ENCODE data around the gene ZFP28.

ZFP28 gene

GRCh38 chr19:56538761-56539263 is at the start of gene ZFP28:
TSS of gene ZFP28 (plus strand) at chr19:56538948. CDS start at chr19:56539019, 71 bp downstream.
- no peak for DNase-seq

DNA sequence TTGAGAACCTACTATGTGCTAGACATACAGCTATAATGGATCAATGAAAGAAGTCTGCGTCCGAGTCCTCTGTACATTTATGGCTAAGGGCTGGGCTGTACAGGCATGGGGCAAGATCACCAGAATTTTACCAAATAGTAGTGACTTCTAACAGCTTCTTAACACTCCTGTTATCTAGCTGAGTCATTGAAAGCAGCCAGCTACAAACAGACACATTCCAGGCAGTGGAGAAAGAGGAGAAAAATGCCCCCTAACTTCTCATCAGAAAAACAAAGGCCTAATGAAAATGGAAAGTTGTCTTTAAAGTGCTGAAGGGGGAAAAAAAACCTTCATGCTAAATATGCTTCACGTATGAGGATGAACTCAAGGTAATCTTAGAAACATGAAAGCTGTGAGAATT is 47.3 kb upstream of the ZFP28 start:
- no peak for DNase-seq

DNA sequence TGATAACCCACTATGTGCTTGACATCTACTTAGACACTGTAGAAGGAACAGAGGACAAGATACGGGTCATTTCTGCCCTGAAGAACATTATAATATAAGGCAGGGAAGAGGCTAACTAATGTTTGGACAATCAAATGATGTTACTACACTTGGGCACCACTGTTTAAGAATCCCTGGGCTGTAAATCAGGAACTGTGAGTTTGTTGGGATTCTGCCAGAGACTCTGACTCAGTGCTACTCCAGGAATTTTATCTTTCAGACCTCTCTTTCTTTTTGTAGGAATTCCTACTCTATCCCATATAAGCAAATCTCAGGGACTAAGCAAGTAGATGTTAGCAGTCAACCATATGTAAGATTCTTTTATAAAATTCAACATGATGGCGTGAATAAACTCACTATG is 34.2 kb upstream of the ZFP28 start:
- no peak for DNase-seq

- peak; percentile 87 to 93 for DNase-seq
Observed at GRCh38 chr19:56507446-56508289, 31.1 kb upstream of the ZFP28 start, which contains the start of gene ZNF471. TSS of gene ZNF471 (plus strand) at chr19:56507855. CDS start at chr19:56511572, 3,717 bp downstream.

DNA sequence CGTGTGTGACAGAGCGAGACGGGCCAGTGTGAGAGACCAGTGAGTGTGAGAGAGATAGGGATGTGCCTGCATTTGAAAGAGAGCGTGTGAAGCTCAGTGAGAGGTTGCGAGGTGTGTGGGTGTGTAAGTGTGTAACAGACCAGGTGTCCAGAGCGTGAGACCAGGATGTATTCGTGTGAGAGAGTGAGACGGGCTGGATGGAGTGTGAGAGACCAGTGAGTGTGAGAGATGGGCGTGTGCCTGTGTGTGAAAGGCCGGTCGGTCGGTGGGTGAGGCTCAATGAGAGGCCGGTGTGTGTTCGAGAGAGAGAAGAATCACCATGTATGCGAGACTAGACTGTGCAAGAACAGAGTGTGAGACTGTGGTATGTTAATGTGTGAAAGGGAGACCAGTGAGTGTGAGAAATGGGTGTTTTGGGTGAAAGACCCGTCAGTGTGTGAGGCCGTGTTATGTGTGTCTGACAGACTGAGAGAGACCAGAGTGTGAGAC is 30.4 kb upstream of the ZFP28 start:
- no peak for DNase-seq

- DNase-seq: no peak
Observed at GRCh38 chr19:56525214-56525860, 13.4 kb upstream of the ZFP28 start.

DNA sequence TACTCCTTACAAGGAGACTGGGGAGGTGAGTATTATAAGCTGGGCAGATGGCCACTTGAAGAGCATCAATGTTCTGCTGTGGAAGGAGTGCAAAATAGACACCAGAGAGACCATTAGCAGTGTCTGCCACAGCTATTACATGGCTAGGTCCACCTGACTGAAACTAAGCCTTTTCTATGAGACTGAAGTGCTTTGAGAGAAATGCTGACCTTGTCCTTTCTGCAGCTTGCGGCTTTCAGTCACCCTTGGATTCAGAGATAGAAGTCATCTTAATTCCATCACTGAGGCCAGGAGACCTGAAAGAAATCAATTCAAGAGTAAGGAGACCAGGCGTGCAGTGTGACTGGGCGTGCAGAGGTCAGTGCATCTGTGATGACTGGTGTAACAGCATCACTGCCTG is 1.3 kb upstream of the ZFP28 start:
- no peak for DNase-seq

GRCh38 chr19:56538254-56538760 is 441 bp upstream of the ZFP28 start:
- peak; percentile 89 to 90 for DNase-seq

DNA sequence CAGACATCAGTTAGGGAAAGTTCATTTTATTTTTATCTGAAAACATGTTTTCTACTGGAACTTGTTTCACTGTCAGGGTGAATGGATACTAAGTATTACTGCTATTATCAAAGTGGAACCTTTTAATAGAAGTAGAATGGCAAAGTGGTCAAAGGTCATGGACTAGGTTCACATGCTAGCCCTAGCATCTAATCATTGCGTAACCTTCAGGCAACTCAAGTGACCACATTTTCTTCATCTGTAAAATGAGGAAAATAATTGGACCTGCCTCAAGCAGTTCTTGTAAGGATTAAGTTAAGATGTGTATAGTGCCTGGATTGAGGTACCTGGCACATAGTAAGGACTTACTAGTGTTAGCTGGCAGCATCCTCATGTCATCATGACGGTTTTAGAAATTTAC is 5.0 kb downstream of the ZFP28 start:
- no peak for DNase-seq

DNA sequence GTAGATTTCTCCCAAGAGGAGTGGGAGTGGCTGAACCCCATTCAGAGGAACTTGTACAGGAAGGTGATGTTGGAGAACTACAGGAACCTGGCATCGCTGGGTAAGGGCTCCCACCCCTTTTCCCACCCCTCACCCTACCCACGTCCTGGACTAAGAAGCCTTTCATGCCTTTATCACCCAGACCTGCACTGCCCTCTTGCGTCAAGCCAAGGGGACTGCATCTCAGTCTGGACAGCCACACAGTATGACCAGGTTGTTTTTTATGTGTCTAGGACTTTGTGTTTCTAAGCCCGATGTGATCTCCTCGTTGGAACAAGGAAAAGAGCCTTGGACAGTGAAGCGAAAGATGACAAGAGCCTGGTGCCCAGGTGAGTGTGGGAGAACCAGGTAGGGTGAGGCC is 8.8 kb downstream of the ZFP28 start:
- DNase-seq: no peak

DNA sequence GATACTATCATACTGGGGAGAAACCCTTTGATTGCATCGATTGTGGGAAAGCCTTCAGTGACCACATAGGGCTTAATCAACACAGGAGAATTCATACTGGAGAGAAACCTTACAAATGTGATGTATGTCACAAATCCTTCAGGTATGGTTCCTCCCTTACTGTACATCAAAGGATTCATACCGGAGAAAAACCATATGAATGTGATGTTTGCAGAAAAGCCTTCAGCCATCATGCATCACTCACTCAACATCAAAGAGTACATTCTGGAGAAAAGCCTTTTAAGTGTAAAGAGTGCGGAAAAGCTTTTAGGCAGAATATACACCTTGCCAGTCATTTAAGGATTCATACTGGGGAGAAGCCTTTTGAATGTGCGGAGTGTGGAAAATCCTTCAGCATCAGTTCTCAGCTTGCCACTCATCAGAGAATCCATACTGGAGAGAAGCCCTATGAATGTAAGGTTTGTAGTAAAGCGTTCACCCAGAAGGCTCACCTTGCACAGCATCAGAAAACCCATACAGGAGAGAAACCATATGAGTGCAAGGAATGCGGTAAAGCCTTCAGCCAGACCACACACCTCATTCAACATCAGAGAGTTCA is 15.6 kb downstream of the ZFP28 start:
- no peak for DNase-seq

DNA sequence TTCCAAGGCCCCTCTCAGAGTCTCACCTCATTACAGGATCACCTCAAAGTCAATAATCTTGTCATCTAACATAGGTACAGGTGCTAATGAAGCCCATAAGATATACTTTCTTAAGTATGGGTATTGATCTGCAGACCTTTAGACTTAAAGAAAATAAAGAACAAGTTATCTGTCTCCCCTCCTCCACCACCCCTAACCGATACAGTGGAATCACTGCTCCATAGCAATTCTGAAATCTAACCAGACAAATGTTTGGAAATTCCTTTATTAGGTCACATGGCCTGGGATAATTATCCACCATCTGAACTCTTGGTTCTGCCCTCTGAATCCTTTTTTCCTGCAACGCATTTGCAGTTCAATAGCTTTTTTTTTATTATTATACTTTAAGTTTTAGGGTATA is 24.0 kb downstream of the ZFP28 start:
- no peak for DNase-seq

DNA sequence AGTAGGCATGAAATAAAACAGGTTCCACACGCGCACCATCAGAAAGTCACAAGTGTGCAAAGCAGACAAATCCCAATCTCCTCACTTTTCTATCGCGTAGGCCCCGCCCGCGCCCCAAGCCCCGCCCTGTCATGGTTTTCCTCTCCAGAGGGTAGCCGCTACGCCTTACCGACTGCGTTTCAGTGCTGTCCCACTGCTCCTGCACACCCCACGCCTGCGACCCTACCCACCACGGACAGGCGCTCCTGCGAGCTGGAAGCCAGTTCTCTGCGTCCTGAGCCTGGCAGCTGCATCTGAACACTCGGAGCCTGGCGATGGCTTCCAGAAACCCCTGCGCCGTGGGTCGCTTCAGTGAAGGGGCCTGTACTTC is 28.1 kb downstream of the ZFP28 start:
- peak; percentile 1 to 26 for DNase-seq

- DNase-seq: peak; percentile 88 to 90
Observed at GRCh38 chr19:56567274-56568120, 28.7 kb downstream of the ZFP28 start, which contains the start of gene ZNF470. TSS of gene ZNF470 (plus strand) at chr19:56567468. CDS start at chr19:56570312, 2,844 bp downstream.

GRCh38 chr19:56572589-56572988 is 33.8 kb downstream of the ZFP28 start:
- no peak for DNase-seq

DNA sequence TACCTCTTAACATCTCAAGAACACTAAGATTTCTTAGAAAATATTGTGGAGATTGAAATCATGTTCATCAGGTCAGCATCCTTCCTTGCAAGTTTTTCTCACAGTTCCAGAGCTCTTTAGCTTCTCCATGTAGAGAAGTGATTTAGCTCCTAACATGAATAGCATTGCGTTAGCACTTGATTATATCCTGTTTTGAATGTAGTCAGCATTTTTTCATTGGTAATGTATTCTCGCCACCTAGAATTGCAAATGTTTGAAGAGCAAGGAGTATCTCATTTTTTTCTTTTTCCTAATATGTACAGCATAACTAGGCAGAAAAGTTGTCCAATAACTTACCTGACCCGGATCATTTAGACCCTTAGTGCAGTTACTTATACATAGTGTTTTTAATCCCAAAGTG is 35.2 kb downstream of the ZFP28 start:
- no peak for DNase-seq

DNA sequence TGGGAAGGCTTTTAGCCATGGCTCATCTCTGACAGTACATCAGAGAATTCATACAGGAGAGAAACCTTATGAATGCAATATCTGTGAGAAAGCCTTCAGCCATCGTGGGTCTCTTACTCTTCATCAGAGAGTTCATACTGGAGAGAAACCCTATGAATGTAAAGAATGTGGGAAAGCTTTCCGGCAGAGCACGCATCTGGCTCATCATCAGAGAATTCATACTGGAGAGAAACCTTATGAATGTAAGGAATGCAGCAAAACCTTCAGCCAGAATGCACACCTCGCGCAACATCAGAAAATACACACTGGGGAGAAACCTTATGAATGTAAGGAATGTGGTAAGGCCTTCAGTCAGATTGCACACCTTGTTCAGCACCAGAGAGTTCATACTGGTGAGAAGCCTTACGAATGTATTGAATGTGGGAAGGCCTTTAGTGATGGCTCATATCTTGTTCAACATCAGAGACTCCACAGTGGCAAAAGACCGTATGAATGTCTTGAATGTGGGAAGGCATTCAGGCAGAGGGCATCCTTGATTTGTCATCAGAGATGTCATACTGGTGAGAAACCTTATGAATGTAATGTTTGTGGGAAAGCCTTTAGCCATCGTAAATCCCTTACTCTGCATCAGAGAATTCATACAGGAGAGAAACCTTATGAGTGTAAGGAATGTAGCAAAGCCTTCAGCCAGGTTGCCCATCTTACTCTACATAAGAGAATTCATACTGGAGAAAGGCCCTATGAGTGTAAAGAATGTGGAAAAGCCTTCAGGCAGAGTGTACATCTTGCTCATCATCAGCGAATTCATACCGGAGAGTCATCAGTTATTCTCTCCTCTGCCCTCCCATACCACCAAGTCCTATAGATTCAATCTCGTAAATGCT is 39.2 kb downstream of the ZFP28 start:
- DNase-seq: no peak

DNA sequence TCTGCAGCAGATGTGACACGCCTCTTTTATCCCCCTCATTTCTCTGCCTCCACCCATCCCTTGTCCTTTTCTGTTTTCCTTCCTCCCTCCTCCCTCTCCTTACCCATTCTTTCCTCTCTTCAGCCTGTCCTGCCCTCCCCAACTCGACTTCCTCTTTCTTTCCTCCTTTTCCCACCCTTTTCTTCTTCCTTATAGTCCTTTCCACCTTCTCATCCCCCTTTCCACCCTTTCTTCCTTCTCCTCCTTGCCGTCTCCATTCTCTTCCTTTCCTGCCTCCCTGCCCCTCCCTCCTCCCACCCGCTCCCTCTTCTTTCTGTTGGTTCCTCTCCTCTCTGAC is 55.7 kb downstream of the ZFP28 start:
- DNase-seq: no peak

- peak; percentile 87 to 91 for DNase-seq
Observed at GRCh38 chr19:56594783-56595547, 56.2 kb downstream of the ZFP28 start, which contains the start of gene ZNF71. TSS of gene ZNF71 (plus strand) at chr19:56595302. CDS start at chr19:56601559, 6,257 bp downstream.

GRCh38 chr19:56595548-56595899 is 56.8 kb downstream of the ZFP28 start:
- no peak for DNase-seq
